Loucy (cell line): ENCODE results near the gene TIGD7.
A peak's percentile ranks its signal among the peaks of the same experiment; 100 is the strongest.

Experiments
- H2AFZ ChIP-seq: fragments of 200-600 bp; sonication (generic); 2 replicates; pipeline ENCODE4 v1.6.0; 2016; ENCODE audit warnings: antibody characterized with exemption, mild to moderate bottlenecking, low read length, moderate library complexity
- H3F3A ChIP-seq: fragments of 200-600 bp; 2 replicates; pipeline ENCODE4 v1.6.0; 2016; ENCODE audit warnings: antibody characterized with exemption, low read depth, mild to moderate bottlenecking
- H3K27me3 ChIP-seq: fragments of 200-600 bp; sonication (generic); 2 replicates; pipeline ENCODE4 v1.6.1; 2014; ENCODE audit warnings: low read length, mild to moderate bottlenecking; ENCODE audit not compliant: insufficient read depth, poor library complexity, severe bottlenecking
- H3K36me3 ChIP-seq: fragments of 200-600 bp; sonication (generic); 2 replicates; pipeline ENCODE4 v1.6.1; 2016; ENCODE audit warnings: low read length; ENCODE audit not compliant: insufficient read depth
- H3K4me1 ChIP-seq: fragments of 200-600 bp; sonication (generic); 2 replicates; pipeline ENCODE4 v1.5.1; 2014; ENCODE audit warnings: low read length, mild to moderate bottlenecking; ENCODE audit not compliant: insufficient read depth, poor library complexity, severe bottlenecking
- H3K4me2 ChIP-seq: fragments of 200-600 bp; sonication (generic); 2 replicates; pipeline ENCODE4 v1.6.0; 2014; ENCODE audit warnings: antibody characterized with exemption, low read length, low read depth, mild to moderate bottlenecking; ENCODE audit not compliant: poor library complexity, severe bottlenecking
- H3K4me3 ChIP-seq: fragments of 200-600 bp; sonication (generic); 2 replicates; pipeline ENCODE4 v1.5.1; 2014; ENCODE audit warnings: low read length, mild to moderate bottlenecking, mixed read lengths; ENCODE audit not compliant: poor library complexity, severe bottlenecking
- H3K79me2 ChIP-seq: fragments of 200-600 bp; sonication (generic); 2 replicates; pipeline ENCODE4 v1.6.1; 2014; ENCODE audit warnings: low read length; ENCODE audit not compliant: insufficient read depth
- H3K9ac ChIP-seq: fragments of 200-600 bp; sonication (generic); 2 replicates; pipeline ENCODE4 v1.6.0; 2014; ENCODE audit warnings: mild to moderate bottlenecking, low read depth, low read length, moderate library complexity; ENCODE audit not compliant: poor library complexity, severe bottlenecking
- H3K9me2 ChIP-seq: fragments of 200-600 bp; sonication (generic); replicated peaks from 2 replicates; pipeline ENCODE4 v1.6.1; 2016; ENCODE audit warnings: low read depth, low read length, mixed read lengths
- H3K9me3 ChIP-seq: fragments of 200-600 bp; sonication (generic); 2 replicates; pipeline ENCODE4 v1.6.1; 2014; ENCODE audit warnings: mild to moderate bottlenecking, antibody characterized with exemption, low read length, low read depth; ENCODE audit not compliant: insufficient read depth
- H4K20me1 ChIP-seq: fragments of 200-600 bp; sonication (generic); 2 replicates; pipeline ENCODE4 v1.6.0; 2014; ENCODE audit warnings: antibody characterized with exemption, low read length, mild to moderate bottlenecking; ENCODE audit not compliant: insufficient read depth, poor library complexity, severe bottlenecking
- EZH2phosphoT487 ChIP-seq: fragments of 200-600 bp; IDR thresholded peaks from 2 replicates; pipeline ENCODE4 v1.6.1; 2018; ENCODE audit warnings: antibody characterized with exemption, mild to moderate bottlenecking, moderate library complexity, borderline replicate concordance
- TF ChIP-seq, protein P1 (sequence below): fragments of 200-600 bp; sonication (generic); conservative IDR thresholded peaks from 2 replicates; pipeline ENCODE4 v1.5.1; 2014; ENCODE audit warnings: mild to moderate bottlenecking, antibody characterized with exemption, low read length

The TIGD7 gene

DNA sequence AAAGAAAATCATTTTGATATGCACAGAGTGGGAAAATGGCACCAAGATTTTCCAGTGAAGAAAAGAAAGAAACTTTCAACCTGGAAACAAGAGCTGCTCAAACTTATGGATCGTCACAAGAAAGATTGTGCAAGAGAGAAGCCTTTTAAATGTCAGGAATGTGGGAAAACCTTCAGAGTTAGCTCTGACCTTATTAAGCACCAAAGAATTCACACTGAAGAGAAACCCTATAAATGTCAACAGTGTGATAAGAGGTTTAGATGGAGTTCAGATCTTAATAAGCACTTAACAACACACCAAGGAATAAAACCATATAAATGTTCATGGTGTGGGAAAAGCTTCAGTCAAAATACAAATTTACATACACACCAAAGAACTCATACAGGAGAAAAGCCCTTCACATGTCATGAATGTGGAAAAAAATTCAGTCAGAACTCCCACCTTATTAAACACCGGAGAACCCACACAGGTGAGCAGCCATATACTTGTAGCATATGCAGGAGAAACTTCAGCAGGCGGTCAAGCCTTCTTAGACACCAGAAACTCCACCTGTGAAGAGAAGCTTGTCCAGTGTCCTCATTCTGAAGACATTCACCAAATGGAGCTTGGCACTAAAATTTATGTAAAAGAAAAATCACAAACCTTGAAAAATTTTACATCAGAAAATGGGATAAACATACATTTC is 12.2 kb upstream of the TIGD7 start:
- Histone ChIP-seq H3K9ac (no peak overlapping the region), H3K79me2 (no peaks in the 10 kb centered on the region), H3K9me2 (no peaks in the 10 kb centered on the region), H3K9me3 (peaks cover 8% of the 10 kb centered on the region; the same call in 1 of the 2 replicates), H4K20me1 (no peaks in the 10 kb centered on the region), H3K4me3 (no peak overlapping the region), H3K4me1 (no peaks in the 10 kb centered on the region), H3K27me3 (no peaks in the 10 kb centered on the region), H3K36me3 (no peaks in the 10 kb centered on the region; the same call in 1 of the 2 replicates), H3F3A (no peaks in the 10 kb centered on the region), H2AFZ (no peak overlapping the region), H3K4me2 (no peak overlapping the region)
- TF ChIP-seq, protein P1, sequence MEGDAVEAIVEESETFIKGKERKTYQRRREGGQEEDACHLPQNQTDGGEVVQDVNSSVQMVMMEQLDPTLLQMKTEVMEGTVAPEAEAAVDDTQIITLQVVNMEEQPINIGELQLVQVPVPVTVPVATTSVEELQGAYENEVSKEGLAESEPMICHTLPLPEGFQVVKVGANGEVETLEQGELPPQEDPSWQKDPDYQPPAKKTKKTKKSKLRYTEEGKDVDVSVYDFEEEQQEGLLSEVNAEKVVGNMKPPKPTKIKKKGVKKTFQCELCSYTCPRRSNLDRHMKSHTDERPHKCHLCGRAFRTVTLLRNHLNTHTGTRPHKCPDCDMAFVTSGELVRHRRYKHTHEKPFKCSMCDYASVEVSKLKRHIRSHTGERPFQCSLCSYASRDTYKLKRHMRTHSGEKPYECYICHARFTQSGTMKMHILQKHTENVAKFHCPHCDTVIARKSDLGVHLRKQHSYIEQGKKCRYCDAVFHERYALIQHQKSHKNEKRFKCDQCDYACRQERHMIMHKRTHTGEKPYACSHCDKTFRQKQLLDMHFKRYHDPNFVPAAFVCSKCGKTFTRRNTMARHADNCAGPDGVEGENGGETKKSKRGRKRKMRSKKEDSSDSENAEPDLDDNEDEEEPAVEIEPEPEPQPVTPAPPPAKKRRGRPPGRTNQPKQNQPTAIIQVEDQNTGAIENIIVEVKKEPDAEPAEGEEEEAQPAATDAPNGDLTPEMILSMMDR, result no peak
- no peak for TF ChIP-seq EZH2phosphoT487

DNA sequence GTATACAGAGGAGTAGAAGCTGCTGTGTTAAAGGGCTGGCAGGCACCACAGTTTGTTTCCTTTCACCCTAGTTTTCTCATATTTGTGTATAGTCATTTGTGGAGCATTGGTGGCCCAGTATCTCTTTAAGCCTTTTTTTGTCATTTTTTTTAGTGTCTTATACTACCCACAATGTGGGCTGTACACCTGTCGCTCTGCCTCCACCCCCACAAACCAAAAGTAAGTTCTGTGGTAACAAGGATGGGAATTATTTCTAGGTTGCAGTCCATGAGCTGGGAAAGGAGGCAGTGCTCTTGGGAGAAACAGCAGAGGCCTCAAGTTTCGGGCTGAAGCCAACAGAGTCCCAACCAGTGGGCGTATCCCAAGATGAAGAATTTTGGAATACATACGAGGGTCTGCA is 6.3 kb upstream of the TIGD7 start:
- no peaks in the 10 kb centered on the region for H3K9me2 ChIP-seq
- no peak overlapping the region for H3K4me3 ChIP-seq
- H3K4me1 ChIP-seq, result no peaks in the 10 kb centered on the region
- H3F3A ChIP-seq, result no peaks in the 10 kb centered on the region
- 0 out of 2 replicates have a peak, but pooled peaks cover 7% of the 10 kb centered on the region for H3K36me3 ChIP-seq
- peaks cover 14% of the 10 kb centered on the region for H3K79me2 ChIP-seq
- TF ChIP-seq, protein P1, result no peak
- TF ChIP-seq EZH2phosphoT487, result no peak
- no peak overlapping the region for H3K4me2 ChIP-seq
- no peak overlapping the region for H3K9ac ChIP-seq
- H3K27me3 ChIP-seq, result no peaks in the 10 kb centered on the region
- no peaks in the 10 kb centered on the region for H3K9me3 ChIP-seq
- no peaks in the 10 kb centered on the region for H4K20me1 ChIP-seq
- no peak overlapping the region for H2AFZ ChIP-seq

DNA sequence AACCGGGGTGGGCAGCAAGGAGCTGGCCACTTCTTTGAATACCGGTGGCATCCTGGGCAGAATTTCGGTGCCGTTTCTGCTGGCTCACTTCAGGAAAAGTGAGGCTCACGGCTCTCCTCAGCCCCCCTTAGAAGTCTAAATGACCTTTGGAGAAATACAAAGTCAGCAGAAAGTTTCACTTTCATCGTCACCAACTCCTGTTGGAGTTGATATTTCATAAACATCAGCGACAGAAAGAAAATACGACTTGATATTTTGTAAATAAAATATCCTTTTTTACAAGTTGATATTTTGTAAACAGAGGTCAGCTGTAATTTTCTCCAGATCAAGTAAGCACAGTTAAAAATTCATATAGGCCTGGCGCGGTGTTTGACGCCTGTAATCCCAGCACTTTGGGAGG is 848 bp upstream of the TIGD7 start:
- no peaks in the 10 kb centered on the region for H3K9me3 ChIP-seq
- no peaks in the 10 kb centered on the region for H3K27me3 ChIP-seq
- peak overlapping the region; percentile 89 for H2AFZ ChIP-seq
- H4K20me1 ChIP-seq, result no peaks in the 10 kb centered on the region
- H3F3A ChIP-seq, result no peaks in the 10 kb centered on the region
- no peaks in the 10 kb centered on the region for H3K9me2 ChIP-seq
- peak overlapping the region; percentile 85 for H3K4me2 ChIP-seq
- TF ChIP-seq, protein P1, result no peak
- TF ChIP-seq EZH2phosphoT487, result no peak
- H3K36me3 ChIP-seq, result 0 out of 2 replicates have a peak, but pooled peaks cover 10% of the 10 kb centered on the region
- H3K9ac ChIP-seq, result peak overlapping the region; percentile 89
- peak overlapping the region; percentile 91 for H3K4me3 ChIP-seq
- H3K79me2 ChIP-seq, result peaks cover 39% of the 10 kb centered on the region
- peaks cover 3% of the 10 kb centered on the region for H3K4me1 ChIP-seq
